ENCODE measurements around the gene CD300LF. TPM values are rescaled to one million over a fixed set of nuclear protein-coding genes. Genes with fewer than 3 reads are reported as not detected.

Gene CD300LF
- total RNA-seq, 1 experiment from 2014 or later, result not detected

DNA sequence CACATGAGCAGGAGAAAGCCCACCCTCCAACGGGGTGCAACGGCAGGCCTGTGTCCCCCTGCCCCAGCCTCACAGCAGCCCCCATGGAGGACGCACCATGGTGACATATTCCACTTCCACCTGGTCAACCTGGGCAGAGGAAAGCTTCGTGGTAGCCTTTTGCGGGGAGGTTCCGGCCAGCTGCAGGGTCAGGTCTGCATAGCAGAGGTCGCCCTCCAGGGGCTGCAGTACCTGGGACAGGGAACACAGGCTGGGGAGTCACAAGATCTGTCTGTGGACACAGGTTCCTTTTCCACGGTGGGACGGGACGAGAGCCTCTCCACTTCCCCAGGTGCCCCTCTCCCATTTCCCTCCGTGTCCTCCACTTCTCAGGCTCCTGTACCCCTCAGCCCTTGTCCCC is 17.1 kb downstream of the CD300LF start (continued):
- TF ChIP-seq, protein P1, sequence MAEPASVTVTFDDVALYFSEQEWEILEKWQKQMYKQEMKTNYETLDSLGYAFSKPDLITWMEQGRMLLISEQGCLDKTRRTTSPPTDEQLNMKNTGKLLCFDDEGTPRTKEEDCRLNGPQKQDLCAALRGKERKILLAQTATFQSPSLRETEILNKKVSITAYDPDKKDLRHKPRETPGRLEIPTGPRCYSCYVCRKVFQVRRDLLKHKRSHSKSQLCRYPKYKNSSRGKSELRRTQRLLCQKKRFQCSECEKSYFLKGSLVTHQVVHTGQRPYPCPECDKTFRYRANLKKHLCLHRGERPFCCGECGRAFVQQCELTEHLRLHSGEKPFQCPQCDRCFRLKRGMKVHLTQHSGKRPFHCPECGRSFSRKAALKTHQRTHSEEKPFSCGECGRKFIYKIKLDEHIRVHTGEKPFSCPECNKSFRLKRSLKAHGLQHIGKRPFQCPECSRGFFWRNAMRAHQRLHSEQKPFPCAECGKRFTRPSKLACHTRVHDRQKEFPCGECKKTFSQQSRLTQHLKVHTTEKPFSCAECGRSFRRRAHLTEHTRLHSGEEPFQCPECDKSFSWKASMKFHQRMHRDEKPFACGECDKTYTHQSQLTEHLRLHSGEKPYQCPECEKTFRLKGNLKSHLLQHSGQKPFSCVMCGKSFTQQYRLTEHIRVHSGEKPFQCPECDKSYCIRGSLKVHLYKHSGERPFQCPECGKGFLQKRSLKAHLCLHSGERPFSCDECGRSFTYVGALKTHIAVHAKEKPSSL (CRISPR knock-in tag; conservative IDR thresholded peaks at IDR 0.05), result no peak
- TF ChIP-seq ZNF219 (CRISPR knock-in tag; IDR thresholded peaks at IDR 0.05; ENCODE audit: borderline replicate concordance), result no peak
- no peak for TF ChIP-seq ZNF138 (CRISPR knock-in tag; conservative IDR thresholded peaks at IDR 0.05)
- TF ChIP-seq, protein P2, sequence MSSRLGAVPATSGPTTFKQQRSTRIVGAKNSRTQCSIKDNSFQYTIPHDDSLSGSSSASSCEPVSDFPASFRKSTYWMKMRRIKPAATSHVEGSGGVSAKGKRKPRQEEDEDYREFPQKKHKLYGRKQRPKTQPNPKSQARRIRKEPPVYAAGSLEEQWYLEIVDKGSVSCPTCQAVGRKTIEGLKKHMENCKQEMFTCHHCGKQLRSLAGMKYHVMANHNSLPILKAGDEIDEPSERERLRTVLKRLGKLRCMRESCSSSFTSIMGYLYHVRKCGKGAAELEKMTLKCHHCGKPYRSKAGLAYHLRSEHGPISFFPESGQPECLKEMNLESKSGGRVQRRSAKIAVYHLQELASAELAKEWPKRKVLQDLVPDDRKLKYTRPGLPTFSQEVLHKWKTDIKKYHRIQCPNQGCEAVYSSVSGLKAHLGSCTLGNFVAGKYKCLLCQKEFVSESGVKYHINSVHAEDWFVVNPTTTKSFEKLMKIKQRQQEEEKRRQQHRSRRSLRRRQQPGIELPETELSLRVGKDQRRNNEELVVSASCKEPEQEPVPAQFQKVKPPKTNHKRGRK (CRISPR knock-in tag; IDR thresholded peaks at IDR 0.05; ENCODE audit: borderline replicate concordance), result no peak
- no peak for TF ChIP-seq CBFB (CRISPR knock-in tag; IDR thresholded peaks at IDR 0.05; ENCODE audit: low read depth)
- TF ChIP-seq, protein P3, sequence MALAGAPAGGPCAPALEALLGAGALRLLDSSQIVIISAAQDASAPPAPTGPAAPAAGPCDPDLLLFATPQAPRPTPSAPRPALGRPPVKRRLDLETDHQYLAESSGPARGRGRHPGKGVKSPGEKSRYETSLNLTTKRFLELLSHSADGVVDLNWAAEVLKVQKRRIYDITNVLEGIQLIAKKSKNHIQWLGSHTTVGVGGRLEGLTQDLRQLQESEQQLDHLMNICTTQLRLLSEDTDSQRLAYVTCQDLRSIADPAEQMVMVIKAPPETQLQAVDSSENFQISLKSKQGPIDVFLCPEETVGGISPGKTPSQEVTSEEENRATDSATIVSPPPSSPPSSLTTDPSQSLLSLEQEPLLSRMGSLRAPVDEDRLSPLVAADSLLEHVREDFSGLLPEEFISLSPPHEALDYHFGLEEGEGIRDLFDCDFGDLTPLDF (CRISPR knock-in tag; IDR thresholded peaks at IDR 0.05), result no peak
- TF ChIP-seq, protein P4, sequence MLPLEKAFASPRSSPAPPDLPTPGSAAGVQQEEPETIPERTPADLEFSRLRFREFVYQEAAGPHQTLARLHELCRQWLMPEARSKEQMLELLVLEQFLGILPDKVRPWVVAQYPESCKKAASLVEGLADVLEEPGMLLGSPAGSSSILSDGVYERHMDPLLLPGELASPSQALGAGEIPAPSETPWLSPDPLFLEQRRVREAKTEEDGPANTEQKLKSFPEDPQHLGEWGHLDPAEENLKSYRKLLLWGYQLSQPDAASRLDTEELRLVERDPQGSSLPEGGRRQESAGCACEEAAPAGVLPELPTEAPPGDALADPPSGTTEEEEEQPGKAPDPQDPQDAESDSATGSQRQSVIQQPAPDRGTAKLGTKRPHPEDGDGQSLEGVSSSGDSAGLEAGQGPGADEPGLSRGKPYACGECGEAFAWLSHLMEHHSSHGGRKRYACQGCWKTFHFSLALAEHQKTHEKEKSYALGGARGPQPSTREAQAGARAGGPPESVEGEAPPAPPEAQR (CRISPR knock-in tag; IDR thresholded peaks at IDR 0.05), result no peak
- TF ChIP-seq TEAD1 (CRISPR knock-in tag; IDR thresholded peaks at IDR 0.05), result no peak
- no peak for TF ChIP-seq ELF4 (CRISPR knock-in tag; IDR thresholded peaks at IDR 0.05; ENCODE audit: low read depth)
- TF ChIP-seq, protein P5, sequence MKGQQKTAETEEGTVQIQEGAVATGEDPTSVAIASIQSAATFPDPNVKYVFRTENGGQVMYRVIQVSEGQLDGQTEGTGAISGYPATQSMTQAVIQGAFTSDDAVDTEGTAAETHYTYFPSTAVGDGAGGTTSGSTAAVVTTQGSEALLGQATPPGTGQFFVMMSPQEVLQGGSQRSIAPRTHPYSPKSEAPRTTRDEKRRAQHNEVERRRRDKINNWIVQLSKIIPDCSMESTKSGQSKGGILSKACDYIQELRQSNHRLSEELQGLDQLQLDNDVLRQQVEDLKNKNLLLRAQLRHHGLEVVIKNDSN (CRISPR knock-in tag; IDR thresholded peaks at IDR 0.05), result no peak
- TF ChIP-seq, protein P6, sequence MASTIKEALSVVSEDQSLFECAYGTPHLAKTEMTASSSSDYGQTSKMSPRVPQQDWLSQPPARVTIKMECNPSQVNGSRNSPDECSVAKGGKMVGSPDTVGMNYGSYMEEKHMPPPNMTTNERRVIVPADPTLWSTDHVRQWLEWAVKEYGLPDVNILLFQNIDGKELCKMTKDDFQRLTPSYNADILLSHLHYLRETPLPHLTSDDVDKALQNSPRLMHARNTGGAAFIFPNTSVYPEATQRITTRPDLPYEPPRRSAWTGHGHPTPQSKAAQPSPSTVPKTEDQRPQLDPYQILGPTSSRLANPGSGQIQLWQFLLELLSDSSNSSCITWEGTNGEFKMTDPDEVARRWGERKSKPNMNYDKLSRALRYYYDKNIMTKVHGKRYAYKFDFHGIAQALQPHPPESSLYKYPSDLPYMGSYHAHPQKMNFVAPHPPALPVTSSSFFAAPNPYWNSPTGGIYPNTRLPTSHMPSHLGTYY (CRISPR knock-in tag; IDR thresholded peaks at IDR 0.05), result no peak
- TF ChIP-seq, protein P7, sequence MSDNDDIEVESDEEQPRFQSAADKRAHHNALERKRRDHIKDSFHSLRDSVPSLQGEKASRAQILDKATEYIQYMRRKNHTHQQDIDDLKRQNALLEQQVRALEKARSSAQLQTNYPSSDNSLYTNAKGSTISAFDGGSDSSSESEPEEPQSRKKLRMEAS (CRISPR knock-in tag; IDR thresholded peaks at IDR 0.05), result no peak
- TF ChIP-seq, protein P8, sequence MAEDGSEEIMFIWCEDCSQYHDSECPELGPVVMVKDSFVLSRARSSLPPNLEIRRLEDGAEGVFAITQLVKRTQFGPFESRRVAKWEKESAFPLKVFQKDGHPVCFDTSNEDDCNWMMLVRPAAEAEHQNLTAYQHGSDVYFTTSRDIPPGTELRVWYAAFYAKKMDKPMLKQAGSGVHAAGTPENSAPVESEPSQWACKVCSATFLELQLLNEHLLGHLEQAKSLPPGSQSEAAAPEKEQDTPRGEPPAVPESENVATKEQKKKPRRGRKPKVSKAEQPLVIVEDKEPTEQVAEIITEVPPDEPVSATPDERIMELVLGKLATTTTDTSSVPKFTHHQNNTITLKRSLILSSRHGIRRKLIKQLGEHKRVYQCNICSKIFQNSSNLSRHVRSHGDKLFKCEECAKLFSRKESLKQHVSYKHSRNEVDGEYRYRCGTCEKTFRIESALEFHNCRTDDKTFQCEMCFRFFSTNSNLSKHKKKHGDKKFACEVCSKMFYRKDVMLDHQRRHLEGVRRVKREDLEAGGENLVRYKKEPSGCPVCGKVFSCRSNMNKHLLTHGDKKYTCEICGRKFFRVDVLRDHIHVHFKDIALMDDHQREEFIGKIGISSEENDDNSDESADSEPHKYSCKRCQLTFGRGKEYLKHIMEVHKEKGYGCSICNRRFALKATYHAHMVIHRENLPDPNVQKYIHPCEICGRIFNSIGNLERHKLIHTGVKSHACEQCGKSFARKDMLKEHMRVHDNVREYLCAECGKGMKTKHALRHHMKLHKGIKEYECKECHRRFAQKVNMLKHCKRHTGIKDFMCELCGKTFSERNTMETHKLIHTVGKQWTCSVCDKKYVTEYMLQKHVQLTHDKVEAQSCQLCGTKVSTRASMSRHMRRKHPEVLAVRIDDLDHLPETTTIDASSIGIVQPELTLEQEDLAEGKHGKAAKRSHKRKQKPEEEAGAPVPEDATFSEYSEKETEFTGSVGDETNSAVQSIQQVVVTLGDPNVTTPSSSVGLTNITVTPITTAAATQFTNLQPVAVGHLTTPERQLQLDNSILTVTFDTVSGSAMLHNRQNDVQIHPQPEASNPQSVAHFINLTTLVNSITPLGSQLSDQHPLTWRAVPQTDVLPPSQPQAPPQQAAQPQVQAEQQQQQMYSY (CRISPR knock-in tag; IDR thresholded peaks at IDR 0.05), result no peak
- TF ChIP-seq HMGA2 (CRISPR knock-in tag; IDR thresholded peaks at IDR 0.05), result no peak
- no peak for TF ChIP-seq SP1 (CRISPR knock-in tag; conservative IDR thresholded peaks at IDR 0.05)
